ENCODE measurements around the gene WASL. TPM values are rescaled to one million over a fixed set of nuclear protein-coding genes. Genes with fewer than 3 reads are reported as not detected.
A peak's percentile ranks its signal among the peaks of the same experiment; 100 is the strongest.
"Not testable (repeated sequence)": the region's sequence is repeated elsewhere in the genome, so short reads cannot be mapped to it uniquely, and the experiment has no call there.

The WASL gene
- total RNA-seq, 4 donors from 2014 or later: 36.0 to 51.5 (median 38.5) TPM

- Histone ChIP-seq H3K9me3 (no peaks in the 10 kb centered on the region), H3K4me1 (no peaks in the 10 kb centered on the region), H3K27ac (replicated peaks in 1 of 4) (no peak overlapping the region), H3K4me3 (no peak overlapping the region), H3K27me3 (no peaks in the 10 kb centered on the region), H3K36me3 (no peaks in the 10 kb centered on the region)
- TF ChIP-seq POLR2AphosphoS5 (IDR thresholded peaks at IDR 0.05) (no peak), CTCF (IDR thresholded peaks at IDR 0.05) (no peak), EP300 (IDR thresholded peaks at IDR 0.05) (no peak), POLR2A (IDR thresholded peaks at IDR 0.05; ENCODE audit: low read depth) (no peak)
- DNase-seq (ENCODE audit: extremely low spot score): no peak
- intact Hi-C loops (cut with DNase I): no loop called here
- WGBS: 86% methylated on average over 3 of the region's 3 CpGs
Measured at GRCh38 chr7:123787220-123788007, 38.6 kb upstream of the WASL start.

- intact Hi-C loops (cut with DNase I): no loop called here
- no peaks in the 10 kb centered on the region for H3K4me1 ChIP-seq
- H3K9me3 ChIP-seq: no peaks in the 10 kb centered on the region
- no peaks in the 10 kb centered on the region for H3K27me3 ChIP-seq
- H3K27ac ChIP-seq (replicated peaks in 1 of 4): peak overlapping the region in 1 of 4 donors; percentile 10
- no peaks in the 10 kb centered on the region for H3K36me3 ChIP-seq
- no peak for TF ChIP-seq EP300 (IDR thresholded peaks at IDR 0.05)
- TF ChIP-seq POLR2A (IDR thresholded peaks at IDR 0.05; ENCODE audit: low read depth): no peak
- no peak for TF ChIP-seq CTCF (IDR thresholded peaks at IDR 0.05)
- no peak for TF ChIP-seq POLR2AphosphoS5 (IDR thresholded peaks at IDR 0.05)
- H3K4me3 ChIP-seq: no peak overlapping the region
- no peak for DNase-seq (ENCODE audit: extremely low spot score)
Measured at GRCh38 chr7:123784263-123784662, 35.5 kb upstream of the WASL start.

- no peaks in the 10 kb centered on the region for H3K4me1 ChIP-seq
- WGBS: 81% methylated on average over 3 of the region's 3 CpGs
- H3K27ac ChIP-seq (replicated peaks in 1 of 4): no peak overlapping the region
Measured at GRCh38 chr7:123783820-123784219, 35.0 kb upstream of the WASL start.

GRCh38 chr7:123782071-123782798 is 33.4 kb upstream of the WASL start:
- no peaks in the 10 kb centered on the region for H3K27me3 ChIP-seq
- intact Hi-C loops (cut with DNase I): no loop called here
- 67% methylated on average over 2 of the region's 2 CpGs for WGBS
- H3K9me3 ChIP-seq: no peaks in the 10 kb centered on the region
- H3K27ac ChIP-seq (replicated peaks in 1 of 4): no peak overlapping the region
- no peaks in the 10 kb centered on the region for H3K4me1 ChIP-seq
- H3K4me3 ChIP-seq: no peak overlapping the region
- no peaks in the 10 kb centered on the region for H3K36me3 ChIP-seq
- TF ChIP-seq POLR2AphosphoS5 (IDR thresholded peaks at IDR 0.05) (no peak), POLR2A (IDR thresholded peaks at IDR 0.05; ENCODE audit: low read depth) (no peak), CTCF (IDR thresholded peaks at IDR 0.05) (no peak), EP300 (IDR thresholded peaks at IDR 0.05) (no peak)
- DNase-seq (ENCODE audit: extremely low spot score): no peak

More at GRCh38 chr7:123783820-123784219, 35.0 kb upstream of the WASL start:
- no peaks in the 10 kb centered on the region for H3K27me3 ChIP-seq
- no peak for DNase-seq (ENCODE audit: extremely low spot score)
- no peak for TF ChIP-seq EP300 (IDR thresholded peaks at IDR 0.05)
- no peak for TF ChIP-seq POLR2A (IDR thresholded peaks at IDR 0.05; ENCODE audit: low read depth)
- no peak for TF ChIP-seq CTCF (IDR thresholded peaks at IDR 0.05)
- no peak for TF ChIP-seq POLR2AphosphoS5 (IDR thresholded peaks at IDR 0.05)
- H3K9me3 ChIP-seq: no peaks in the 10 kb centered on the region
- H3K4me3 ChIP-seq: no peak overlapping the region
- no peaks in the 10 kb centered on the region for H3K36me3 ChIP-seq
- intact Hi-C loops (cut with DNase I): no loop called here

- H3K27me3 ChIP-seq; H3K4me1 ChIP-seq; intact Hi-C loops (cut with DNase I); H3K9me3 ChIP-seq; H3K36me3 ChIP-seq; DNase-seq (ENCODE audit: extremely low spot score); H3K4me3 ChIP-seq; H3K27ac ChIP-seq (replicated peaks in 1 of 4): not testable (repeated sequence)
- no CpG with 5 or more reads among the region's 2 CpGs for WGBS
Measured at GRCh38 chr7:123780472-123780871, 31.7 kb upstream of the WASL start.
